ENCODE results near the gene DCC.

DCC gene, protein sequence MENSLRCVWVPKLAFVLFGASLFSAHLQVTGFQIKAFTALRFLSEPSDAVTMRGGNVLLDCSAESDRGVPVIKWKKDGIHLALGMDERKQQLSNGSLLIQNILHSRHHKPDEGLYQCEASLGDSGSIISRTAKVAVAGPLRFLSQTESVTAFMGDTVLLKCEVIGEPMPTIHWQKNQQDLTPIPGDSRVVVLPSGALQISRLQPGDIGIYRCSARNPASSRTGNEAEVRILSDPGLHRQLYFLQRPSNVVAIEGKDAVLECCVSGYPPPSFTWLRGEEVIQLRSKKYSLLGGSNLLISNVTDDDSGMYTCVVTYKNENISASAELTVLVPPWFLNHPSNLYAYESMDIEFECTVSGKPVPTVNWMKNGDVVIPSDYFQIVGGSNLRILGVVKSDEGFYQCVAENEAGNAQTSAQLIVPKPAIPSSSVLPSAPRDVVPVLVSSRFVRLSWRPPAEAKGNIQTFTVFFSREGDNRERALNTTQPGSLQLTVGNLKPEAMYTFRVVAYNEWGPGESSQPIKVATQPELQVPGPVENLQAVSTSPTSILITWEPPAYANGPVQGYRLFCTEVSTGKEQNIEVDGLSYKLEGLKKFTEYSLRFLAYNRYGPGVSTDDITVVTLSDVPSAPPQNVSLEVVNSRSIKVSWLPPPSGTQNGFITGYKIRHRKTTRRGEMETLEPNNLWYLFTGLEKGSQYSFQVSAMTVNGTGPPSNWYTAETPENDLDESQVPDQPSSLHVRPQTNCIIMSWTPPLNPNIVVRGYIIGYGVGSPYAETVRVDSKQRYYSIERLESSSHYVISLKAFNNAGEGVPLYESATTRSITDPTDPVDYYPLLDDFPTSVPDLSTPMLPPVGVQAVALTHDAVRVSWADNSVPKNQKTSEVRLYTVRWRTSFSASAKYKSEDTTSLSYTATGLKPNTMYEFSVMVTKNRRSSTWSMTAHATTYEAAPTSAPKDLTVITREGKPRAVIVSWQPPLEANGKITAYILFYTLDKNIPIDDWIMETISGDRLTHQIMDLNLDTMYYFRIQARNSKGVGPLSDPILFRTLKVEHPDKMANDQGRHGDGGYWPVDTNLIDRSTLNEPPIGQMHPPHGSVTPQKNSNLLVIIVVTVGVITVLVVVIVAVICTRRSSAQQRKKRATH (N-terminal part only)

GRCh38 chr18:52339891-52340371, at the start of gene DCC:
Gene DCC, plus strand, starts transcription at chr18:52340197. Its CDS starts 591 bp downstream, at chr18:52340788.
- no peak for DNase-seq (ENCODE audit: low read depth)

DNA sequence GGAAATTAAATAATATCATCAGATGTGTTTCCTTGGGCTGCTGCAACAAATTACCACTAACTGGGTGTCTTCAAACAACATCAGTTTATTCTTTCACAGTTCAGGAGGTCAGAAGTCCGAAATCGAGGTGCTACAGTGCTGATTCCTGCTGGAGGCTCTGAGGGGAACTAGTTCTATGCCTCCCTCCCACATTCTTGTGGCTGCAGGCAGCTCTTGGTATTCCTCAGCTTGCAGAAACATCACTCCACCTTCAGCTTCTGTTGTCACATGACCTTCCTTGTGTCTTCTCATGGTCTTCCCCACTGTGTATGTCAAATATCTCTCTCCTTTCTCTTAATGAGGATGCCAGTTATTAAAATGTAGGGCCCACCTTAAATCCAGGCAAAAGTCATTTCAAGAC, 29.3 kb upstream of the DCC start:
- no peak for DNase-seq (ENCODE audit: low read depth)

GRCh38 chr18:52311331-52311730, 28.7 kb upstream of the DCC start:
- DNase-seq (ENCODE audit: low read depth), result no peak

DNA sequence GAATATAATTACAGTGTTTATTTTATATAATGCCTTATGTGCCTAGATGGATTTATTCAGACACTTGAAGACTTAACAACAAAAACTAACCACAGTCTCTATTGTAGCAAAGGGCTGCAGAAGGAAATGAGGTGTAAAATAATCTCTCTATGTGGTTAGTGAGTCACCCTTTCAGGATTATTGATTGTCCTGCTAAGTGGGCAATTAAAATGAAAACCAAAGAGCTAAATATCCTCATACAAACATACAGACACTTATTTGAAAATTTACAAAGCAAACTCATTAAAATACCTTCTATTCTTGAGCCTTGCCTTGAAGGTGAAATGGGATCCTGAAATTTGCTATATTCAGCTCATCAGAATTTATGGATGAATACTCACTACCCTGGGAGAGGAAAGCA, 27.7 kb upstream of the DCC start:
- no peak for DNase-seq (ENCODE audit: low read depth)

- no peak for DNase-seq (ENCODE audit: low read depth)
These were observed 26.8 kb upstream of the DCC start for GRCh38 chr18:52313213-52313612.

DNA sequence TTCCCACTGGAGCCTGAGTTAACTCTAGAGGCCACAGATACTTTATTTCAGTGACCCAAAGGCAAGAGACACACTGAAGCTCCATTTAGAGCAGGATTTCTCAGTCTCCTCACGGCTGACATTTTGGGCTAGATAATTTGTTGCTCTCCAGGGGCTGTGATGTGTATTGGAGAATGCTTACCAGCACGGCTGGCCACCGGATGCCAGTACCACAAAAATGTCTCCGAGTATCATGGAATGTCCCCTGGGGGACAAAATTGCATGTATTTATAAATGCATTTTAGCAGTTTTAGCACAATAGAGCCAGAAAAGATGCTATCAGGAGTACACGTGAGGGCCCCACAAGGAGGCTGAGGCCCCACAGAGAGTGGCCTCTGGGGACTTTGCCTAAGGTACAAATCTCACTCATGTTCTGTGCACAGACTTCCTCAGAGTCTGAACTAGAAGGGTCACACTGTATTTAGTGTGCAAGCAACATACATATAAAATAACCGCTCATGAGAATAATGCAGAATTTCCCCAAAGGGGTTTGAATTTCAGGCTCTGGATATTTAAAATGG, 20.5 kb upstream of the DCC start:
- no peak for DNase-seq (ENCODE audit: low read depth)

DNA sequence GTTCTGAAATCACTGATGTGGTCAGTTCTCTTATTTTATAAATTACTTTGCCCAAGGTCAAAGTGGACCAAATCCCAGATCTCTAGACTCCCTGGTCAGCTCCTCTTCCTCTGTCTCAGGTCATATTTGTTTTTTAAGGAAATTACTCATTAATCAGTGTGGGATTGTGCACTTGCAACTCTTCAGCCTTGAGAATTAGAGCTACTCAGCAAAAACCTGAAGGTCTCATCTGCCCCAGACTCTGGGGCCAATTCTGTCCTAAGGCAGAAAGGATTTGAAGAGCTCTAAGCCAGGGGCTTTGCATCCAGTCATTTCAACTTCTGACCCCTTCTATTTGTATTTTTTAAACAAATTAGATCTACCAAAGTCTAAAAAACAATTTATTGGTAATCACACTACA, 17.7 kb upstream of the DCC start:
- no peak for DNase-seq (ENCODE audit: low read depth)

GRCh38 chr18:52323802-52324201, 16.2 kb upstream of the DCC start:
- no peak for DNase-seq (ENCODE audit: low read depth)

- no peak for DNase-seq (ENCODE audit: low read depth)
These were observed 14.0 kb upstream of the DCC start for GRCh38 chr18:52325997-52326396.

DNA sequence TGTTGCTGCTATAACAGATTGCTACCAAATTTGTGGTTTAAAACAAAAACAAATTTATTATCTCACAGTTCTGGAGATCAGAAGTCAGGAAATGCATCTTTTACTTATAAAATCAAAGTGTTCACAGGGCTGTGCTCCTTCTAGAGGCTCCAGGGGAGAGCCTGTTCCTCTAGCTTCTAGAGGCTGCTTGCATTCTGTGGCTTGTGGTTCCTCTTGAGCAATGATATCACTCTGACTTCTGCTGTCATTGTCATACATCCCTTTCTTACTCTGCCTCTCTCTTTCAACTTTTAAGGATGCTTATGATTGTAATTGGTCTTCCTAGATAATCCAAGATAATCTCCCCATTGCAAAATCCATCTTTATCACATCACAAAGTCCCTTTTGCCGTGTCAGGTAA, 6.1 kb upstream of the DCC start:
- no peak for DNase-seq (ENCODE audit: low read depth)

DNA sequence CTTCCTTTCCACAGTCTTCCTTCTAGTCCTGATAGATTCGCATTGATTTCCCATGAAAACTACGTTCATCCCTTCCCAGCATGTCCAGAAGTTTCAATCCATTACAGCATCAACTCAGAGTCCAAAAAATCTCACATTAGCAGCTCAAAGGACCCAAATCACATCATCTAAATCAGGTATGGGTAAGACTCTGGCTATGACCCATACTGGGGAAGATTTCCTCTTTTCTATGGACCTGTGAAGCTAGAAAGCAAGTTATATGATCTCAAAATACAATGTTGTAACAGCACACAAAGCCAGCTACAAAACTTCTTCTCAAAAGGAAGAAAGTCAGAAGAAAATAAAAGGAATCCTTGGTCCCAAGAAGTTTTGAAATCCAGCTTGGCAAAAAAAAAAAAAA, 5.7 kb upstream of the DCC start:
- DNase-seq (ENCODE audit: low read depth), result no peak

- DNase-seq (ENCODE audit: low read depth), result no peak
These were observed 5.1 kb upstream of the DCC start for GRCh38 chr18:52334896-52335295.

- DNase-seq (ENCODE audit: low read depth), result no peak
These were observed 2.7 kb upstream of the DCC start for GRCh38 chr18:52337276-52337675.

DNA sequence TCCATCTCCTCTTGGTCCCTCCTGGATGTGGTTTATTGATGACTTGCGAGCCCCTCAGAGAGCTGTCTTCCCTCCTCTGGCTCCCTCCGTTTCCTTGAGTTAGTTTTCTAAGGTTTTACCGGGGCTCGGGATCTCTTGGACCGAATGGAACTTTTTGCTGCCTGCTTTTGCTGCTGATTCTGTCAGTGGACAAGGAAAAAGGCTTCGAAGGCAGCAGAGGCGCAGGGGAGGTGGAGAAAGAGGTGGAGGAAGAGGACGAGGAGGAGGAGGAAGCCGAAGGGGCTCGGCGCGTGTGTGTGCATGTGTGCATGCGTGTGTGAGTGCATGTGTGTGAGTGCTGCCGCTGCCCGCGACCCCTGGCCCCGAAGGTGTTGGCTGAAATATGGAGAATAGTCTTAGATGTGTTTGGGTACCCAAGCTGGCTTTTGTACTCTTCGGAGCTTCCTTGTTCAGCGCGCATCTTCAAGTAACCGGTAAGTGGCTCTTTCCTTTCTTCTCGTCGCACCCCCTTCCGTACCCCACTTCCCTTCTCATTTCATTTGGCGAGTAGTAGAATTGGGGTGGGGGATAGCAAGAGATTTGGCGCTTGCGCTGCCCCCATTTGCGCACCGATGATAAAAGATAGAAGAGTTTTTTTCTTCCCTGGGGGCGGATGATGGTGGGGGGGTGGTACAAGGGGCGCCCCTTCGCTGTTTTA, 557 bp downstream of the DCC start:
- no peak for DNase-seq (ENCODE audit: low read depth)

DNA sequence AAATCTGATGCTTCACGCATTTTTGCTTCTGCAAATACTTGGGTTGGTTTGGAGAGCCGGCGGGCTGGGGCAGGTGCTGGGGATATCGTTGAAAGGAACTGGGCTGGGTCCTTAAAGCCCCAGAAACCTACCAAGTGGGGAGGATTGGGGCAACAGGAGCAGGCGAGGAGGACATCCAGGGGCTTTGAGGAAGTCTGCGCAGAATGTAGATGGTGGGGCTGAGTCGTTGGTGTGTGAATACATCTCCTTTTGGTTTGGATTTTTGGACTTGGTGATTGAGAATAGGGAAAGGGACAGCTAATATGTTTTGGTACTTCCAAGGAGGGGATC, 1.1 kb downstream of the DCC start:
- no peak for DNase-seq (ENCODE audit: low read depth)

- no peak for DNase-seq (ENCODE audit: low read depth)
These were observed 1.8 kb downstream of the DCC start for GRCh38 chr18:52341608-52342381.

DNA sequence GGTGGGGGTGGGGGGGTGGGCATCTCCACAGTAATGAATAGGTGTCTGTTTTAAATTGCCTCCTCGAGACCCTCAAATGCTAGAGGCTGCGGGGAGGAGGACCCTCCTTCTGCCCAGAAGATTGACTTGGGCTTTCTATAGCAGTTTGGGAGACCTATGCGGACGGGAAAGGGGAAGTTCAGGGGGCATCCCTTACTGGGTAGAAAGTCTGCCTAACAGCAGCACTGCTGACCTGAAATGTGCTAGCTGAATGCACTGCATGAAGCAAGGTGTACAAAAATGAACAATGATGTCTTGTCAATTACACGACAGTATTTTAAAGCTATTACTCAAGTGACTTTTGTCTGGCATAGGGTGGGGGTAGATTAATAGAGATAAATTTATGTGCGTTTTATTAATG, 2.5 kb downstream of the DCC start:
- no peak for DNase-seq (ENCODE audit: low read depth)

DNA sequence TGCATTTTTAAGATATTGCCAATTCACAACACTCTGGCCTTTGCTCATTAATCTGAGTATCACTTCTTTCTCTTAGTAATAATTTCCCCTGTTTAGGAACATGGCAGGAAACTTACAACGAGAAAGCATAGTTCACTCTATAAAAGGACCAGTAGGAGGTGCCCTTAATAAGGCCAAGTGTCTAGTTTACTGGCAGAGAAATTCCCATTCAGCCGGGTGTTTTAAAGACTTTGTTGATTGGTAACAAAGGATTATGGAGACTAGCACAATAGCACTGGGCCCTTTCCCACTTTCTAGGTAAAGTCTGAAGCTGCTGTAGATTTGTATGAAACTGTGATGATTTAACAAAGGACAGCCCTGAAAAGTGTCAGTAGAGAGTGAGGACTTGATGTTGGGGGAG, 3.1 kb downstream of the DCC start:
- DNase-seq (ENCODE audit: low read depth), result no peak

DNA sequence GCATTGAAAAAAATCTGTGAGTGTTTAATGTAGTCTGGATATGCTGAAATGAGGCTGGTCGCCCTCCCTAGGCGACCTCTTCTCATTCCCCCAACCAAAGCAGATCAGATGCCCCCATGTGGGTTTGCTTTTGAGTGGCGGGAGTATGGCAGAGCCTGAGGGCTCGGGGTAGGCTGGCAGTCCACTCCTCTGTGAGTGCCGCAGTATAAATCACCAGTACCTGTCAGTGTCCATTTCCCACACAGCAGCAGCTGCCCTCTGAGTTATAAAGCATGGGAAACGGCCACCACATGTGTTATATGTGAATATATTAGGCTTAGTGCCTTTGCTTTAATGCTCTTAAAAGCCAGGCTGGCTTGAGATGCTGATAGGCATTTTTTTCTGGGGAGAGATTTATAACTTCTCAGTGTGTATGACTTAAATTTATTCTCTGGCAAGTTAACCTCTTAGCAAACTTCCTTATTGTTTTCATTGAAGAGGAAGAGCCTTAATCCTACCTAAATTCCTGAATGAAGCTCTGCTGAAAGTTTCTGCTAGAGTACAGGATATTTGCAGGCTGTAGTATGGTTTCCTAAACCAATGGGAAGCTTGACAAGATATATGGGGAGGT, 3.8 kb downstream of the DCC start:
- no peak for DNase-seq (ENCODE audit: low read depth)

- DNase-seq (ENCODE audit: low read depth), result no peak
These were observed 4.9 kb downstream of the DCC start for GRCh38 chr18:52344881-52345280.

DNA sequence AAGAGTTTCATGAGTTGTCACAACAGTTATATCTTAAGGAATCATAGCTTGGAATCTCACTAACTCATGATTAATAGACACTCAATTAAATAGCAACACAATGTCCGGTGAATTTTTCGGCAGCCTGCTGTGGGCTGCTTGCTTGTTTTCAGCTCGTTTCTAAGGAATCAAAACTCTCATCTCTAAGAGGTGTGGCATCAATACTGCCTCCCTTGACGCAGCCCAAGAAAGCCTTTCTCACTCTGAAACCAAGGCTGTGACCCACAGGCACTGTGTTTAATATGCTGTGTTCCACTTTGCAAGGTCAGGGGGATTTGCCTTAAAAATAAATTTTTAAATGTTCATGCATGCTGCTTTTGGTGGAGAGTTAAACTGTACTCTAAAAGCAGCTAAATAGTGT, 5.4 kb downstream of the DCC start:
- DNase-seq (ENCODE audit: low read depth), result no peak

All from stimulated activated CD4-positive, alpha-beta T cell treated with anti-CD3 and anti-CD28 coated beads, Interleukin-2, amount 100 ng/mL, for 4 hours (primary cell).